Neutrophil (primary cell): ENCODE data around the gene RAD18.

ENCODE experiments used
- H3K27ac ChIP-seq: fragments of 200-600 bp; sonication (generic); 2 replicates; pipeline ENCODE4 v1.5.1; 2016; ENCODE audit warnings: mild to moderate bottlenecking, moderate library complexity
- H3K27me3 ChIP-seq: fragments of 200-600 bp; sonication (generic); 2 replicates; pipeline ENCODE4 v1.6.0; 2016; ENCODE audit warnings: mild to moderate bottlenecking
- H3K36me3 ChIP-seq: fragments of 200-600 bp; sonication (generic); 2 replicates; pipeline ENCODE4 v1.5.1; 2017
- H3K4me1 ChIP-seq, 2 experiments: fragments of 200-600 bp in 1 of 2; sonication (generic) in 1 of 2; 1 replicate in 1 of 2; 2 replicates in 1 of 2; pipeline versions ENCODE4 v1.5.1 to v1.6.1; 2013 to 2016; ENCODE audit warnings: low read depth in 1 of 2, low read length in 1 of 2, mild to moderate bottlenecking in 1 of 2, moderate library complexity in 1 of 2; ENCODE audit not compliant: control insufficient read depth in 1 of 2, insufficient read depth in 1 of 2
- H3K4me3 ChIP-seq, 2 experiments: fragments of 200-600 bp in 1 of 2; sonication (generic) in 1 of 2; 1 replicate in 1 of 2; 2 replicates in 1 of 2; pipeline ENCODE4 v1.5.1; 2013 to 2016; ENCODE audit warnings: low read depth in 1 of 2, low read length in 1 of 2, mild to moderate bottlenecking in 1 of 2, moderate library complexity in 1 of 2
- H3K9me3 ChIP-seq: fragments of 200-600 bp; sonication (generic); 2 replicates; pipeline ENCODE4 v1.5.1; 2016
- CTCF ChIP-seq: fragments of 200-600 bp; sonication (generic); IDR thresholded peaks from 2 replicates; pipeline ENCODE4 v1.5.1; 2016; ENCODE audit warnings: antibody characterized with exemption

The RAD18 gene

GRCh38 chr3:8988384-8988655, 25.0 kb upstream of the RAD18 start:
- Histone ChIP-seq H3K27ac (no peak overlapping the region), H3K4me3 (no peak overlapping the region), H3K9me3 (no peaks in the 10 kb centered on the region), H3K27me3 (no peaks in the 10 kb centered on the region), H3K4me1 (peaks cover 0 to 3% of the 10 kb centered on the region in 2 experiments), H3K36me3 (no peaks in the 10 kb centered on the region)
- no peak for TF ChIP-seq CTCF

- TF ChIP-seq CTCF: peak; percentile 28
- peaks cover 0 to 3% of the 10 kb centered on the region in 2 experiments for H3K4me1 ChIP-seq
- H3K27ac ChIP-seq: no peak overlapping the region
- no peaks in the 10 kb centered on the region for H3K36me3 ChIP-seq
- no peaks in the 10 kb centered on the region for H3K9me3 ChIP-seq
- no peaks in the 10 kb centered on the region for H3K27me3 ChIP-seq
- no peak overlapping the region for H3K4me3 ChIP-seq
Measured at GRCh38 chr3:8987645-8988383, 24.5 kb upstream of the RAD18 start.

- TF ChIP-seq CTCF: no peak
- Histone ChIP-seq H3K4me1 (peaks cover 0 to 3% of the 10 kb centered on the region in 2 experiments), H3K4me3 (no peak overlapping the region), H3K27ac (no peak overlapping the region), H3K27me3 (no peaks in the 10 kb centered on the region), H3K9me3 (no peaks in the 10 kb centered on the region), H3K36me3 (no peaks in the 10 kb centered on the region)
Measured at GRCh38 chr3:8987226-8987625, 24.0 kb upstream of the RAD18 start.

- no peak overlapping the region for H3K27ac ChIP-seq
- no peak for TF ChIP-seq CTCF
- H3K4me1 ChIP-seq: peaks cover 0 to 3% of the 10 kb centered on the region in 2 experiments
- no peaks in the 10 kb centered on the region for H3K36me3 ChIP-seq
- no peak overlapping the region for H3K4me3 ChIP-seq
- no peaks in the 10 kb centered on the region for H3K9me3 ChIP-seq
- no peaks in the 10 kb centered on the region for H3K27me3 ChIP-seq
Measured at GRCh38 chr3:8986741-8987140, 23.5 kb upstream of the RAD18 start.

- H3K36me3 ChIP-seq: no peaks in the 10 kb centered on the region
- no peak for TF ChIP-seq CTCF
- H3K9me3 ChIP-seq: no peaks in the 10 kb centered on the region
- H3K27me3 ChIP-seq: no peaks in the 10 kb centered on the region
- peaks cover 5% of the 10 kb centered on the region in 2 experiments for H3K4me1 ChIP-seq
- no peak overlapping the region for H3K27ac ChIP-seq
- no peak overlapping the region for H3K4me3 ChIP-seq
Measured at GRCh38 chr3:8985876-8986275, 22.6 kb upstream of the RAD18 start.
